HepG2 (cell line): ENCODE data around the gene SLC35B4. TPM values are rescaled to one million over a fixed set of nuclear protein-coding genes. Genes with fewer than 3 reads are reported as not detected.

Source experiments
- FOXA1 ChIP-seq, 2 experiments: fragments of 450-650 bp in 1 of 2; sonication (generic) in 1 of 2; formaldehyde crosslinking in 1 of 2; IDR thresholded peaks; 2 replicates each; pipeline versions ENCODE4 v1.4.0 to v1.6.1; 2016 to 2020; ENCODE audit warnings: missing genetic modification reagents in 1 of 2
- FOXO1 ChIP-seq: sonication (generic); formaldehyde crosslinking; IDR thresholded peaks from 2 replicates; pipeline ENCODE4 v1.4.0; 2020; ENCODE audit warnings: missing genetic modification reagents
- GATAD2A ChIP-seq: IDR thresholded peaks from 2 replicates; pipeline ENCODE4 v1.6.1; 2016
- KDM5B ChIP-seq: sonication (generic); formaldehyde crosslinking; IDR thresholded peaks from 2 replicates; pipeline ENCODE4 v1.4.0; 2020; ENCODE audit warnings: missing genetic modification reagents, mild to moderate bottlenecking, borderline replicate concordance
- MATR3 ChIP-seq: sonication (generic); formaldehyde crosslinking; IDR thresholded peaks from 2 replicates; pipeline ENCODE4 v1.4.0; 2020; ENCODE audit warnings: missing genetic modification reagents
- PHF5A ChIP-seq: IDR thresholded peaks from one replicate; pipeline ENCODE4 v1.6.1; 2018; ENCODE audit warnings: low read depth, missing genetic modification reagents; ENCODE audit not compliant: unreplicated experiment
- TGIF2 ChIP-seq: IDR thresholded peaks from 2 replicates; pipeline ENCODE4 v1.6.1; 2016; ENCODE audit warnings: control low read depth, missing compliant biosample characterization
- WIZ ChIP-seq: sonication (generic); formaldehyde crosslinking; IDR thresholded peaks from 2 replicates; pipeline ENCODE4 v1.5.1; 2020; ENCODE audit warnings: mild to moderate bottlenecking, missing genetic modification reagents
- ZBTB4 ChIP-seq: sonication (generic); formaldehyde crosslinking; IDR thresholded peaks from 2 replicates; pipeline ENCODE4 v1.4.0; 2020; ENCODE audit warnings: missing genetic modification reagents, mild to moderate bottlenecking, borderline replicate concordance
- ZBTB7B ChIP-seq: sonication (generic); formaldehyde crosslinking; IDR thresholded peaks from 2 replicates; pipeline ENCODE4 v1.4.0; 2020; ENCODE audit warnings: missing genetic modification reagents
- ZNF253 ChIP-seq: sonication (generic); formaldehyde crosslinking; IDR thresholded peaks from 2 replicates; pipeline ENCODE4 v1.8.0; 2022; ENCODE audit warnings: mild to moderate bottlenecking, missing genetic modification reagents, borderline replicate concordance
- ZNF644 ChIP-seq: IDR thresholded peaks from 2 replicates; pipeline ENCODE4 v1.6.1; 2016; ENCODE audit warnings: low read depth
- polyA plus RNA-seq, 8 experiments: library from polyadenylated mRNA; depleted of rRNA in 3 of 8; stranded (reverse) in 7 of 8; unstranded in 1 of 8; fragments of >200 nt; fragmentation: Illumina TruSeq in 4 of 8; extraction: Trizol in 4 of 8; gene quantifications; 2 replicates each; pipeline versions ENCODE4 v1.2.1 to v1.2.3, GENCODE V29; 2011 to 2016; ENCODE audit warnings: low read depth in 4 of 8, missing spikeins in 1 of 8, mixed read lengths in 1 of 8; ENCODE audit not compliant: insufficient read depth in 1 of 8
- total RNA-seq, 5 experiments: library from RNA; depleted of rRNA; stranded (reverse); fragments of >200 nt; fragmentation: Illumina TruSeq; extraction: Trizol; gene quantifications; 2 replicates each; pipeline ENCODE4 v1.2.3, GENCODE V29; 2016; ENCODE audit warnings: low read depth in 1 of 5
- TF ChIP-seq, protein P1 (sequence below): fragments of 450-650 bp; IDR thresholded peaks from 2 replicates; pipeline ENCODE4 v1.6.1; 2016
- TF ChIP-seq, protein P2 (sequence below): IDR thresholded peaks from 2 replicates; pipeline ENCODE4 v1.6.1; 2012; ENCODE audit warnings: low read length, improper control_type of control experiment

SLC35B4 gene
- total and polyA plus RNA-seq, 2 of the 13 experiments (the other 11 are each of a cell fraction or from before 2014, with no cell fraction given): 17.1 to 17.8 TPM

DNA sequence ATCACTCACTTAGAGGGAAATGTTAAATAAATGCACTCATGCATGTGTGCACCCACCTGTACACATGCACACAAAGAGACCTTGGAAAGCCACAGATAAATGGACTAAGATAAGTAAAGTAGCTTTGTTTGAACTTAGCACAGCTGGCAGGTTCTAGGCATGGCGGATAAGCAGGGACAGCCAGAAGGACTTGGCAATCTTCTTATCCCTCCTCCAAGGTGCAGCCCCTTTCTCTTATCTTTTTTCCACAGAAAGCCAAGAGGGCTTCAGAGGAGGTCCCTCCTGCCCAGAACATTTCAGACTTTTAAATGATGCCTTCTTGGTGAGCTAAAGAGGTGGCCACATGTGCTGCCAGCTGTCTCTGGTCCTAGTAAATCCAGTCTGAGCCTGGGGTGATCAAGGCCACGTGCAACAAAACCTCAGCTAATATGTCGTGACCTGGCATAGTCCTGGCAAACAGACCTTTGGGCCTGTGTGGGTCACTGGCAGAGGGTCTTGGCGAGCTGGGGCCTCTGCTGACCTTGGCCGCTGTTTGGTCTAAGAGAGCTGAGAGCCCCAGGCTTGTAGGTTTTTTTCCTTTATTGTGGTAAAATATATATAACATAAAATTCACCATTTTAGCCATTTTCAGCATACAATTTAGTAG lies 43.2 kb upstream of the SLC35B4 start (continued):
- TF ChIP-seq, protein P1, sequence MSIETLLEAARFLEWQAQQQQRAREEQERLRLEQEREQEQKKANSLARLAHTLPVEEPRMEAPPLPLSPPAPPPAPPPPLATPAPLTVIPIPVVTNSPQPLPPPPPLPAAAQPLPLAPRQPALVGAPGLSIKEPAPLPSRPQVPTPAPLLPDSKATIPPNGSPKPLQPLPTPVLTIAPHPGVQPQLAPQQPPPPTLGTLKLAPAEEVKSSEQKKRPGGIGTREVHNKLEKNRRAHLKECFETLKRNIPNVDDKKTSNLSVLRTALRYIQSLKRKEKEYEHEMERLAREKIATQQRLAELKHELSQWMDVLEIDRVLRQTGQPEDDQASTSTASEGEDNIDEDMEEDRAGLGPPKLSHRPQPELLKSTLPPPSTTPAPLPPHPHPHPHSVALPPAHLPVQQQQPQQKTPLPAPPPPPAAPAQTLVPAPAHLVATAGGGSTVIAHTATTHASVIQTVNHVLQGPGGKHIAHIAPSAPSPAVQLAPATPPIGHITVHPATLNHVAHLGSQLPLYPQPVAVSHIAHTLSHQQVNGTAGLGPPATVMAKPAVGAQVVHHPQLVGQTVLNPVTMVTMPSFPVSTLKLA: peak; percentile 32; the same call in 1 of the 2 replicates
- TF ChIP-seq WIZ (CRISPR knock-in tag): no peak
- TF ChIP-seq, protein P2, sequence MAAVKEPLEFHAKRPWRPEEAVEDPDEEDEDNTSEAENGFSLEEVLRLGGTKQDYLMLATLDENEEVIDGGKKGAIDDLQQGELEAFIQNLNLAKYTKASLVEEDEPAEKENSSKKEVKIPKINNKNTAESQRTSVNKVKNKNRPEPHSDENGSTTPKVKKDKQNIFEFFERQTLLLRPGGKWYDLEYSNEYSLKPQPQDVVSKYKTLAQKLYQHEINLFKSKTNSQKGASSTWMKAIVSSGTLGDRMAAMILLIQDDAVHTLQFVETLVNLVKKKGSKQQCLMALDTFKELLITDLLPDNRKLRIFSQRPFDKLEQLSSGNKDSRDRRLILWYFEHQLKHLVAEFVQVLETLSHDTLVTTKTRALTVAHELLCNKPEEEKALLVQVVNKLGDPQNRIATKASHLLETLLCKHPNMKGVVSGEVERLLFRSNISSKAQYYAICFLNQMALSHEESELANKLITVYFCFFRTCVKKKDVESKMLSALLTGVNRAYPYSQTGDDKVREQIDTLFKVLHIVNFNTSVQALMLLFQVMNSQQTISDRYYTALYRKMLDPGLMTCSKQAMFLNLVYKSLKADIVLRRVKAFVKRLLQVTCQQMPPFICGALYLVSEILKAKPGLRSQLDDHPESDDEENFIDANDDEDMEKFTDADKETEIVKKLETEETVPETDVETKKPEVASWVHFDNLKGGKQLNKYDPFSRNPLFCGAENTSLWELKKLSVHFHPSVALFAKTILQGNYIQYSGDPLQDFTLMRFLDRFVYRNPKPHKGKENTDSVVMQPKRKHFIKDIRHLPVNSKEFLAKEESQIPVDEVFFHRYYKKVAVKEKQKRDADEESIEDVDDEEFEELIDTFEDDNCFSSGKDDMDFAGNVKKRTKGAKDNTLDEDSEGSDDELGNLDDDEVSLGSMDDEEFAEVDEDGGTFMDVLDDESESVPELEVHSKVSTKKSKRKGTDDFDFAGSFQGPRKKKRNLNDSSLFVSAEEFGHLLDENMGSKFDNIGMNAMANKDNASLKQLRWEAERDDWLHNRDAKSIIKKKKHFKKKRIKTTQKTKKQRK: no peak
- no peak for TF ChIP-seq MATR3 (CRISPR knock-in tag)
- no peak for TF ChIP-seq TGIF2 (CRISPR knock-in tag)
- TF ChIP-seq FOXO1 (CRISPR knock-in tag): no peak
- TF ChIP-seq PHF5A (CRISPR knock-in tag): no peak
- TF ChIP-seq GATAD2A: peak; percentile 57; the same call in 1 of the 2 replicates
- TF ChIP-seq ZNF644 (CRISPR knock-in tag): no peak
- TF ChIP-seq FOXA1 (IDR thresholded peaks at IDR 0.05): no peak
- TF ChIP-seq FOXA1 (CRISPR knock-in tag; IDR thresholded peaks at IDR 0.05): no peak
- TF ChIP-seq ZBTB7B (CRISPR knock-in tag): 0 out of 2 replicates have a peak, but pooled peaks have one; percentile 42
- TF ChIP-seq ZBTB4 (CRISPR knock-in tag): no peak
- no peak for TF ChIP-seq KDM5B (CRISPR knock-in tag)
- no peak for TF ChIP-seq ZNF253 (CRISPR knock-in tag)
- TF ChIP-seq, all 625 proteins: peak for 10
